GM19467 (cell line): ENCODE data around the gene ILK.

Experiments used
- ATAC-seq: cut with Tn5 transposase; IDR thresholded peaks from one replicate; pipeline ENCODE4 v1.9.1; 2021; ENCODE audit warnings: mild to moderate bottlenecking, moderate library complexity; ENCODE audit not compliant: unreplicated experiment

ILK gene

DNA sequence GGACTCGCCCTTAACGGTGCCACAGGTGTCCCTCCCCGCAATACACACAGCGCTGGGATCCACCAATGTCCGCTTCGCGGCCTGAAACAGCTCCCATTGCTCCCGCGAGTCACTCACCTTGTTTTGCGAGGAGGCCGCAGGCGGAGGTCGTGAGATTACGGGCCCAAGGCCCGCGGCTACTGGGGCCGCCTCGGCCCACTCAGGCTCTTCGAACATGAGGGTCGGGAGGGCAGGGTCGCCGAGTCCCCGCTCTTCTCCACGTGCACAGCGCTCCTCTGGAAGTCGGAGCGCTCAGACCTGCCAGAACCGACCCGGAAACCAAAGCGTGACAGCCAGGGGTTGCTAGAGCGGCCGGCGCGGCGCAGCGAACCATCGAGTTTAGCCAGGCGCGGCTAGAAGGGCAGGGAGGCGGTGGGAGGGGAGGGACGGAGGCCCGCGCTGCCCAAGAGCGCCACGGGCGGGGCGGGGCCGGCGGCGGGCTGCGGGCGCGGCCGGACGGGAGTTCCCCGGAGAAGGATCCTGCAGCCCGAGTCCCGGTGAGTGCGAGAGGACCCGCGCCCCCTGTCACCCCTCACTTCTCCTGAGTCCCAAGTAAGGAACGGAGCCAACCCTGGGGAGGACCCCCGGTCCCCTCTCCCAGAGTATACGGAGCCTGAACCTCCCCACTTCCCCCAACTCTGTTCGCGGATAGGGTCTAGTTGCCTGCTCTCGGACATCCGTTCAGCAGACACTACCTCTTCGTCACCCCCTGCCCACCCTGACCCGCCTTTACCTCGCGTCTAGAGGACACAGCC is at the start of gene ILK, which contains the start of gene RRP8:
TSS of gene ILK (plus strand) at position 488 of the 794 bp plus-strand sequence. CDS start 498 bp downstream, outside the sequence.
TSS of gene RRP8 (minus strand) at position 330 of the 794 bp plus-strand sequence. CDS start at position 216, 114 bp downstream.
- peak; percentile 75 for ATAC-seq

- no peak for ATAC-seq
Observed at GRCh38 chr11:6554828-6555706, 48.5 kb upstream of the ILK start.

DNA sequence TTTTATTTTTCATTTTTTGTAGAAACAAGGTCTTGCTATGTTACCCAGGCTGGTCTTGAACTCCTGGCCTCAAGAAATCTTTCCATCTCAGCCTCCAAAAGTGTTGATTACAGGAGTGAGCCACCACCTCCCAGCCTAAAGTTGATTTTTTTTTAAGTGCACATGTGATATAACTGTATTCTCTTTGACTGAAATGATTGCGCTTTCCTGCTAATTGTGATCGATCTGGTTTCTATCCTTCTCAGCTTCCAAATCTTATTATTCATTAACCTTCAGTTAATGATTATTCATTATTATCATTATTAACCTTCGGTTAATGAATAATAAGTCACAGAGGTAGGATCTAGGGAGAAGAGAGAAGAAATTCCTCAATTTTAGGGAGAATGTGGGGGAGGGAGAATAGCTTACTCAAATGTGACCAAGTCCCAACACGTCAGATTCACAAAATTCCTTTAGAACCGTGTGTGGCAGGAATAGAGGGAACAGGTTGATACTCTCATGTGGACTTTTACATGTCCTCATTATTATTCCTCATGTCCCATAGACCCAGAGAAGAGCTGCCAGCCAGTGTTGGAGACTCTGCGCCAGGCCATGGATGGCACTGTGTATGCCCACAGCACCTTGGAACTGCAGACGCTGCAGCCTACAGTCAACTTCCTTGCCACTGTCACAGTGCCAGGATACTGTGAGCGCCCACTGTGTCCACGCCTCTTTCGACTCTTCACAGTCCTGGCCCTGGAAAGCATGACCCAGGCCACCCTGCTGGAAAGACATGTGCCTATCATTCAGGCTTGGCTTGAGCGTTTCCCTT is 47.2 kb upstream of the ILK start:
- no peak for ATAC-seq

- no peak for ATAC-seq
Observed at GRCh38 chr11:6557063-6557462, 46.5 kb upstream of the ILK start.

DNA sequence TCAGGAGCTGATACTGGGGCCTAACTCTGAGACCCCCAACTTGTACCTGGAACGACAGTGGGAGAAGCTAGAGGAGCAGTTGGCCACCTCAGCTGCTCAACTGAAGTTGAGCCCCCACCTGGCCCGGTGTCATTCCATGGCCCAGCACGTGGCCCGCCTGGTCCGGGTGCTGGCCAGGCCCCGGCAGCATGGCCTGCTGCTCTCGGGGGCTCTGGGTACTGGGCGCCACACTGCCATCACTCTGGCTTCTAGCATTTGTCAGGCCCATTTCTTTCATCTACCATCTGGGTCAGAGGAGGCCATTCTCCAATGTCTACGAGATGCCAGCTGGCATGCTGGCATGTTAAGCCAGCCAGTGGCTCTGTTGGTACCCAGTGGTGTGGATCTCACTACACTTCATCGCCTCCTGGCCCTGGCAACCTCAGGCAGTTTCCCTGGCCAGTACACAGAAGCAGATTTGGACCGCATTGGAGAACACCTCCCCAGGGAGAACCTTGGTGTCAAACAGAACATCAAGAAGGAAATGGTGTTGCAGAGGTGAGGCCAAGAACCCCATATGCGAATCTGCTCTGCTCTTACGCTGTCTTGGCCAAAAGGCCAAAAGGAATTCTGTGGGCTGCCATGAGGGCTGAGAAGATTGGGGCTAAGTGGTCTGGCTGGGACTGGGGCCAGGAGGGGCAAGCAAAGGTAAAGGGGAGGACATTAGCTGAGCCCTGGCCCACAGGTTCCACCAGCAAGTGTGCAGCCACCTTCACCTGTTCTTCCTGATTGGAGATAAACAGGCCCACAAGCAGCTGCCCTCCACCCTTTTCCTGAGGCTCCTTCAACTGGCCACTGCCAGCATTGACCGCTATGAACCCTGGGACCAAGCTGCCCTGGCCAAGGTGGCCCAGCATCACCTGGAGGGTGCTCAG is 45.6 kb upstream of the ILK start:
- no peak for ATAC-seq

GRCh38 chr11:6559369-6559768 is 44.2 kb upstream of the ILK start:
- ATAC-seq, result no peak

DNA sequence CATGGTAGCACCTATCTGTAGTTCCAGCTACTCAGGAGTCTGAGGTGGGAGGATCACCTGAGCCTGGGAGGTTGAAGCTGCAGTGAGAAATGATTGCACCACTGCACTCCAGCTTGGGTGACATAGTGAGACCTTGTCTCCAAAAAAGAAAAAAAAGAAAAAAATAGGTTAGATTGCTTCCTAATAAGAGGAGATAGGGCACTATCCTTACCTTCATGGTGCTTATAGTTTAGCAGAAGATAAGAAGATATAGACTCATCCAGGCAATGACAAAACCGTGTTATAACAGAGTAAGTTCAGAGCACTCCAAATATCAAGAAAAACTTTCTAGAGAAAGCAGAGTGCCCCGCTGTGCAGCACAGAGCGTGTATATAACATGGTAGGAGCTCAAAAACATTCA is 42.3 kb upstream of the ILK start:
- no peak for ATAC-seq

GRCh38 chr11:6563121-6563619 is 40.4 kb upstream of the ILK start:
- ATAC-seq, result no peak

GRCh38 chr11:6563667-6564066 is 39.9 kb upstream of the ILK start:
- ATAC-seq, result no peak

DNA sequence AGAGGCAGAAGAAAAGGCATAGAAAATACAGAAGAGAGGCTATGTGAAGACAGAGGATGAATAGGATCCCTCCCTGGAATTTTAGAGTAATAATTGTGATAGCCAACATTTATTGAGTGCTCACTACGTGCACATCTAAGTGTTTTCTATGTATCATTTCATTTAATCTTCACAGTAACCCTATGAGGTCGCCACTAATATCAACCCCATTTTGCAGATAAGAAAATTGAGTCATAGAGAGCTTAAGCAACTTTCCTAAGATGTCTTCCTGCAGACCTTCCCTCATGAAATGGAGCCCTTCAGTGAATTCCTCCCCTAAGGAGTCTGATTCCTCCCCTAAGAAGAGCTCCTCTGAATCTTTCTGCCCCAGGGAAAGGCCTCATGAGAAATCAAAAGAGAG is 38.2 kb upstream of the ILK start:
- ATAC-seq, result no peak

DNA sequence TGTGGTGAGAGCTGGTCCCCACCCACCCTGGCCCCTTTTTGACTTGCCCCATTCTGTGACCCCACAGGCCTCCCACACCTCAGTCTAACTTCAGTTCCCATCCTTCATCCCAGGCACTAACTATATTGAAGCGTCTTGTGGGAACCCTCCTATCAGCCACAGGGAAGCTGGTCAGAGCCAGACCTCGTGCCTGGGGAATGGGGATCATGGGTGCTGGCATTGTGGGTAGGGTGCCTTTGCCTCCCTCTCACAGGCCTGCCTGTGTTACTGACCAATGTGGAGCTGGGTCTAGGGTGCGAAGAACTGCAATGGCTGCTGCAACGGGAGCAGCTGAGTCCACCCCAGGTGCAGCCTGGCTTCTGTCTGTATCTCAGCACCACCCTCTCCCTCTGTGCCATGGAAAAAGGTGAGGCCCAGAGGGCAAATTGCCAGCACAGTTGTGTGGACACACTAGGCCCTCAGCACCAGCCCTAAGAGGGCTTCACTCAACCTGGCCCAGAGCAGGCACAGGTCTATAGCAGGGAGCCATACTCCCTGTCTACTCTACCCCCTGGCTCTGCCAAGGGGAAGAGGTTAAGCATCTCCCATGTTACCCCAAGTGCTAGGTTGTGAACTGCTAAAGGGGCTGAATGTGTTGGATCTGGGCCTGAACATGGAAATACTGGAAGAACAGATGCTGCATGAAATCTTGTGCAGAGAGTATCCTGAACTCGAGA is 37.4 kb upstream of the ILK start:
- ATAC-seq, result no peak

DNA sequence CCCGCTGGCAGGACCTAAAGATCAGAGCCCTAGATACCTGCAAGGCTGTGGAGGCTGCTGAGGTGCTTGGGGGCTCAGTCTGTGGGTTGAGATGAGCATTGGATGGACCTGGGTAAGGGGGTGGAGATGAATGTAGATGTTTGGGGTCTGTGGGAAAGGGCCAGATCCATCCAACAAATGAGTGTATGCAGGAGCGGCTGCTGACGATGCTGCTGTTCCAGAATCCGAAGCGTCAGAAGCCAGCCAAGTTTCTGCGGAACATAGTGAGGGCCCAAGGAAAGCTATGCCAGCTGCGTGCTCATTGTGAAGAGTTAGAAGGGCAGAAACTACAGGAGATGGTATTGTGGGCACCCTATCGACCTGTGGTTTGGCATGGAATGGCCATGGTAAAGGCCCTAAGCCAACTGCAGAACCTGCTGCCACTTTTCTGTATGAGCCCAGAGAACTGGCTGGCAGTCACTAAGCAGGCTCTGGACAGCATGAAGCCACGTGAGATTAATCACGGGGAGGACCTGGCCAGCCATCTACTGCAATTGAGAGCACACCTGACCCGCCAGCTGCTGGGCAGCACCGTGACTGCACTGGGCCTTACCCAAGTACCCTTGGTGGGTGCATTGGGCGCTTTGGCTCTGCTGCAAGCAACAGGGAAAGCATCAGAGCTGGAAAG is 36.7 kb upstream of the ILK start:
- no peak for ATAC-seq

- ATAC-seq, result no peak
Observed at GRCh38 chr11:6567371-6567745, 36.2 kb upstream of the ILK start.

DNA sequence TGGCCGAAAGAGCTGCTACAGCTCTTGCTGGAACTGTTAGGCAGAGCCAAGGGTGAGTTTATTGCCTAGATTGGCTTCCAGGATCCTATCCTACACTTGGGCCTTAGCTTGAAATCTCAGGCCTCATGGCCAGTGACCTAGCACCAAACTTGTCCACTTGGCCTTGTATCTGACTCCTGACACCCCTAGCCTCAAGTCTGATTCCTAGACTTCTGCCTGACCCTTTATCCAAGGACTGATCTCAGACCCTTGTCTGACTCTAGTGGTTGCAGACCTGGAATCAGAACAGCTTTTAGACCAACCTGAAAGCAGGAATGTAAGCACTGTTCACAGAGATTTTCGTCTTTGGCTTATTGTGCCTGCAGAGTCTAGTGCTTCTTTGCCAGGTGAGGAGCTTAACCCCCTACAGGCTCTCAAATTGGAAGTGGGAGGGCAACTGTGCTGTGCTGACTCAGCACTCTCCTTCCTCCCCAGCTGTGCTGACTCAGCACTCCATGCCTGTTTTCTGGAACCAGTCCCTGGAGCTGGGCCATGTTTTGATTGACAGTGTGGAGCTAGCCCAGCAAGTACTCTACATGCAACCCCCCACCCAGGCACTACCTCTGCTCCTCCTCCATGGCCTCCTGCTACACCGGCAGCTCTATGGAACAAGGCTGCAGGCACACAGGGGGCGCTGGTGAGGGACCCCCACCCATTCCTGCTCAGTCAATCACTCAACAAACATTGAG is 35.2 kb upstream of the ILK start:
- no peak for ATAC-seq

GRCh38 chr11:6569706-6570105 is 33.9 kb upstream of the ILK start:
- no peak for ATAC-seq

DNA sequence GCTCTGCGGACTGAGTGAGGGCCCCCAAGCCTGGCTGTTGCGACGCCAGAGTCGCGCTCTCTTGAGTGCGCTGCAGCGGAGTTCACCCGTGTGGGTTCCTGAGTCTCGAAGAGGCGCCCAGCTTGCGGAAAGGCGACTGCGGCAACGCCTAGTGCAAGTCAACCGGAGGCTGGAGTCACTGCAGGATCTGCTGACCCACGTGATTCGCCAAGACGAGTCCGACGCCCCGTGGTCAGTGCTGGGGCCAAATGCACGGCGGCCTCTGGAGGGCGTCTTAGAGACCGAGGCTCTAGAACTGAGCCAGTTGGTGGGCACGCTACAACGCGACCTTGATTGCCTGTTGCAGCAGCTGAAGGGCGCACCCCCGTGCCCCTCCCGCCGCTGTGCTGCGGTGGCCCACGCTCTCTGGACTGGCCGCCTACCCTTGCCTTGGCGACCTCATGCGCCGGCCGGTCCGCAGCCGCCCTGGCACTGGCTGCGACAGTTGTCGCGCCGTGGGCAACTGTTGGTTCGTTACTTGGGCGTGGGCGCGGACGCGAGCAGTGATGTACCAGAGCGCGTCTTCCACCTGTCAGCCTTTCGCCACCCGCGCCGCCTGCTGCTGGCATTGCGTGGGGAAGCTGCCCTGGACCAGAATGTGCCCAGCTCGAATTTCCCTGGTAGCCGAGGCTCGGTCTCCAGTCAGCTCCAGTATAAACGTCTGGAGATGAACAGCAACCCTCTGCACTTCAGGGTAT is 32.7 kb upstream of the ILK start:
- no peak for ATAC-seq

- no peak for ATAC-seq
Observed at GRCh38 chr11:6571434-6572008, 32.1 kb upstream of the ILK start.
